Right lobe of liver (tissue), 6 donors: ENCODE measurements around the gene TTLL5. TPM values are rescaled to one million over a fixed set of nuclear protein-coding genes. Genes with fewer than 3 reads are reported as not detected.

ENCODE experiments used
- ATAC-seq, 4 donors: fragments of 200-7000 bp; cut with Tn5 transposase; one replicate each; pipeline ENCODE4 v1.9.1; 2020; ENCODE audit warnings: mild to moderate bottlenecking in 4 of 4, moderate library complexity in 4 of 4
- DNase-seq, 3 donors: peaks; one replicate each; pipeline ENCODE4 v3.0.0-alpha.2; 2020
- H3K27ac ChIP-seq, 3 donors: fragments of 200-600 bp; one replicate each; pipeline ENCODE4 v1.8.0; 2022
- H3K27me3 ChIP-seq, 2 donors: fragments of 200-600 bp; one replicate each; pipeline ENCODE4 v1.8.0; 2022
- H3K36me3 ChIP-seq, 4 donors: fragments of 200-600 bp; sonication (generic) in 1 of 4; one replicate each; pipeline versions ENCODE4 v1.5.1 to v1.8.0; 2017 to 2022; ENCODE audit warnings: control low read depth in 1 of 4
- H3K4me1 ChIP-seq, 4 donors: fragments of 200-600 bp; sonication (generic) in 1 of 4; one replicate each; pipeline versions ENCODE4 v1.5.1 to v1.8.0; 2017 to 2022; ENCODE audit warnings: control low read depth in 1 of 4
- H3K4me3 ChIP-seq, 3 donors: fragments of 200-600 bp; one replicate each; pipeline ENCODE4 v1.8.0; 2022
- H3K9me3 ChIP-seq, 4 donors: fragments of 200-600 bp; sonication (generic) in 1 of 4; one replicate each; pipeline versions ENCODE4 v1.5.1 to v1.8.0; 2017 to 2022; ENCODE audit warnings: control low read depth in 1 of 4
- CTCF ChIP-seq, 4 donors: fragments of 200-600 bp in 3 of 4; fragments of 450-650 bp in 1 of 4; IDR thresholded peaks; one replicate each; pipeline versions ENCODE4 v1.5.1 to v1.8.0; 2016 to 2022; ENCODE audit warnings: antibody characterized with exemption in 4 of 4, mild to moderate bottlenecking in 2 of 4
- POLR2A ChIP-seq: fragments of 450-650 bp; IDR thresholded peaks from one replicate; pipeline ENCODE4 v1.6.1; 2017; ENCODE audit warnings: antibody characterized with exemption, mild to moderate bottlenecking
- WGBS: methylation state at CpG from one replicate; pipeline ENCODE4 v1.1.6; 2018; ENCODE audit warnings: low coverage, low lambda C conversion rate; ENCODE audit not compliant: insufficient coverage; ENCODE audit errors: missing lambda C conversion rate; 5-methylcytosine and 5-hydroxymethylcytosine counted together
- intact Hi-C, 2 donors: fragments of 100-400 bp; cut with DNase I; formaldehyde crosslinking; loops; one replicate each; pipeline versions ENCODE4 v1.11.2 to v1.14.1; 2022
- total RNA-seq, 6 experiments: library from RNA; depleted of rRNA in 2 of 6; stranded (reverse); fragments of >200 nt in 2 of 6; fragmentation: NEBNext Ultra II Directional in 3 of 6; extraction: Animal tissue kit (Norgen Biotek cat#: 25700) in 3 of 6; gene quantifications; one replicate each; pipeline versions ENCODE4 v1.1.0 to v1.2.4, GENCODE V29; 2016 to 2023
- donor health status: DM: no; HTN: yes; CAD: no.
- donor health status: DM: no; HTN: no; CAD: no.
- donor health status: DM: no; HTN: no; CAD: no.
- donor health status: DM: no; HTN: yes; CAD: no.
- donor health status: DM: no; HTN: yes; CAD: no.

The TTLL5 gene
- total RNA-seq, 6 experiments from 2014 or later = 7.4 to 13.8 (median 11.9) TPM

- H3K9me3 ChIP-seq = no peaks in the 10 kb centered on the region
- 80% methylated on average over 1 of the region's 1 CpG for WGBS
- no peak for DNase-seq
- peak; percentile 32 to 50 (median 46) for ATAC-seq
- H3K27me3 ChIP-seq = no peaks in the 10 kb centered on the region
- peak overlapping the region in 2 of 3 donors; percentile 4 to 52 for H3K27ac ChIP-seq
- intact Hi-C loops = no loop called here
- TF ChIP-seq POLR2A (no peak), CTCF (IDR thresholded peaks at IDR 0.05) (no peak)
- no peaks in the 10 kb centered on the region for H3K36me3 ChIP-seq
- no peak overlapping the region for H3K4me3 ChIP-seq
- H3K4me1 ChIP-seq = peaks cover 0 to 47% (median 26%) of the 10 kb centered on the region in 4 donors
Observed at GRCh38 chr14:75619548-75619947, 41.5 kb upstream of the TTLL5 start.

DNA sequence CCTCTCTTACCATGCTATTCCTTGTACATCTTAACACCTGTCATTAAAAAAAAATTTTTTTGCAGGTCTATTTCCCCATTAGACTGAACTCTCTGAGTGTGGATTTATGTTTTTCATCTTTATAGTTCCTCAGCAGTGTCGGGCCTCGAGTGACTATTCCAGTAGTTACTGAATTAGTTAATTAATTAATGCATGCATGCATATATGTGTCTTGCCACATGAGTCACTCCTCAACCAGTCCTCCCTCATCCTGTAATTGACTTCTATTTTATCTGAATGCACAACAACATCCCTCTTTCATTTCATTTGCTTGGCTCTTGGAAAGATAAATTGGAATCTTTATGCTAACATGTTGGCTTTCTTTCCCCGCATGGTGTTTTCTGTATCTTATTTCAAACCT, 36.0 kb upstream of the TTLL5 start:
- Histone ChIP-seq H3K4me3 (no peak overlapping the region), H3K27me3 (no peaks in the 10 kb centered on the region), H3K9me3 (no peaks in the 10 kb centered on the region), H3K4me1 (peaks cover 0 to 66% (median 30%) of the 10 kb centered on the region in 4 donors), H3K27ac (no peak overlapping the region), H3K36me3 (peaks cover 0 to 3% (median 0%) of the 10 kb centered on the region in 4 donors)
- intact Hi-C loops = no loop called here
- 71% methylated on average over 3 of the region's 3 CpGs for WGBS
- DNase-seq = no peak
- TF ChIP-seq CTCF (IDR thresholded peaks at IDR 0.05) (no peak), POLR2A (no peak)
- no peak for ATAC-seq

- DNase-seq (no peak), ATAC-seq (no peak)
- 86% methylated on average over 3 of the region's 3 CpGs for WGBS
- H3K4me1 ChIP-seq = peaks cover 0 to 55% (median 21%) of the 10 kb centered on the region in 4 donors
- H3K27me3 ChIP-seq = no peaks in the 10 kb centered on the region
- intact Hi-C loops = no loop called here
- H3K9me3 ChIP-seq = no peaks in the 10 kb centered on the region
- H3K36me3 ChIP-seq = peaks cover 0 to 3% (median 0%) of the 10 kb centered on the region in 4 donors
- H3K27ac ChIP-seq = peak overlapping the region in 2 of 3 donors; percentile 46 to 57
- no peak overlapping the region for H3K4me3 ChIP-seq
- no peak for TF ChIP-seq POLR2A
- no peak for TF ChIP-seq CTCF (IDR thresholded peaks at IDR 0.05)
Observed at GRCh38 chr14:75626396-75626795, 34.6 kb upstream of the TTLL5 start.

GRCh38 chr14:75626863-75627262, 34.2 kb upstream of the TTLL5 start:
- intact Hi-C loops = no loop called here
- WGBS = 8% methylated on average over 3 of the region's 3 CpGs
- H3K9me3 ChIP-seq = no peaks in the 10 kb centered on the region
- H3K4me1 ChIP-seq = peaks cover 0 to 50% (median 19%) of the 10 kb centered on the region in 4 donors
- no peak overlapping the region for H3K4me3 ChIP-seq
- peaks cover 0 to 3% (median 0%) of the 10 kb centered on the region in 4 donors for H3K36me3 ChIP-seq
- TF ChIP-seq POLR2A (no peak), CTCF (IDR thresholded peaks at IDR 0.05) (no peak)
- peak overlapping the region; percentile 38 to 57 (median 46) for H3K27ac ChIP-seq
- DNase-seq (peak in 1 of 3 donors; percentile 67), ATAC-seq (peak; percentile 63 to 86 (median 76))
- no peaks in the 10 kb centered on the region for H3K27me3 ChIP-seq

DNA sequence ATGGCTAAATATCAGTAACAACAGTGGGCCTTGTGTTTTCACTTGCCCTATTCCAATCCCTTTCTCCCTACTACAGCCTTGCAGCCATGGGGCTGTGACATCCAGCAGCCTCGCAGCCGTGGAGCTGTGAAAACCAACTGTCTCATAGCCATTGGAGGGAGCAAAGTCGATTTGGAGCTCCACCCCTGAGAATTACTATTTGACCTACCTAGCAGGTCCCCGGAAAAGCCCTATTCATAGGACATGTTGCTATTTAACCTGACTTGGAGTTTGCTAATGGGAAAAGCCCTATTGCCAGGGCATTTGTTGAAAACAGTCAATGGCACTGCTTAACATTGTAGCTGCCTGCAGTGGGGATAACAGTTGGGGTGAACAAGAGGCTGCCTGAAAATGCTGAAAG, 33.6 kb upstream of the TTLL5 start:
- no peak for TF ChIP-seq CTCF (IDR thresholded peaks at IDR 0.05)
- TF ChIP-seq POLR2A = peak; percentile 62
- Histone ChIP-seq H3K9me3 (no peaks in the 10 kb centered on the region), H3K27me3 (no peaks in the 10 kb centered on the region), H3K27ac (peak overlapping the region; percentile 38 to 57 (median 46)), H3K4me1 (peaks cover 0 to 45% (median 17%) of the 10 kb centered on the region in 4 donors), H3K36me3 (peaks cover 0 to 3% (median 0%) of the 10 kb centered on the region in 4 donors), H3K4me3 (no peak overlapping the region)
- peak in 2 of 3 donors; percentile 58 to 71 for DNase-seq
- intact Hi-C loops = no loop called here
- peak; percentile 84 to 89 (median 88) for ATAC-seq
- WGBS = 48% methylated on average over 4 of the region's 4 CpGs
